Measurements from ENCODE around the gene SNRNP70. TPM values are rescaled to one million over a fixed set of nuclear protein-coding genes. Genes with fewer than 3 reads are reported as not detected.

Gene SNRNP70
- total and polyA plus RNA-seq, 10 of the 15 experiments (the other 5 are each of a cell fraction or from before 2014, with no cell fraction given) = 2.7 to 453 (median 159) TPM

DNA sequence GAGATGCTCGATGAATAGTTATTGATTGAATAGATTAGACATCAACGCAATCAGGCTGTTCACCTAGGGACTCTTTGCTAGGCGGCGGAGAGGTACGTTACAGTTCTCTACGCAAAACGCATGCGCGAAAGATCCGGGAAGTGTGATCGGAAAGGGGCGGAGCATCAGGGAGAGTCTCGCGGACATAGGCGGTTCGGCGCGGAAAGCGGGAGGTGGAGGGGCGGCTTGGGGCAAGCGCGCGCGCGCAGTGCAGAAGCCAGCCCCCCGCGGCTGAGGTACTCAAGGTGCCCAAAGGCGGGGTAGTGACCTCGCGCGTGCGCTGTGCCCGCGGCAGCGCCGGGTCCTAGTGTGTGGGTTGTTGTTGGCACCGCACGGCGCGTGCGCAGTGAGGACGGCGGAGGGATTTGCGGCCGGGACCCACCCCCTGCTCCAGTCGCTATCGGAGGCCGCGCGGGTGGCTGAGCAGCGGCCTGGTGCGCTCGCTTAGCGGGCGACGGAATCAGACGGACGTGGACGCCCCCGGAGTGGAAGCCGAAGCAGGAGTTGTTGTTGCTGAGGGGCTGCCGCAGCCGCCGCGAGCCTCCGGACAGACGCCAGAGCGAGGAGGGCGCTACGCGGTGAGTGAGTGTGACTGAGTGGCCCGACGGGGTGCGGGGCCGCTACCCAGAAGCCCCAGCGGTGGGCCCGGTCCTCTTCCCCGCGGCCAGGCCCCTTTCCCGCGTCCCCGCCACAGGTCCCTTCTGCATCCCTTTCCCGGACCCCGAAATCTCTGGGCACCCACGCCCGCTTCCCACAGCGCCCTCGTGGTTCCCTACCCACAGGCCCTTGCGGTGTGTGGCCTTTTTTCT, at the start of gene SNRNP70 (continued):
- TF ChIP-seq, protein P1, sequence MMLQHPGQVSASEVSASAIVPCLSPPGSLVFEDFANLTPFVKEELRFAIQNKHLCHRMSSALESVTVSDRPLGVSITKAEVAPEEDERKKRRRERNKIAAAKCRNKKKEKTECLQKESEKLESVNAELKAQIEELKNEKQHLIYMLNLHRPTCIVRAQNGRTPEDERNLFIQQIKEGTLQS (IDR thresholded peaks at IDR 0.05; ENCODE audit: borderline replicate concordance, extremely low read depth, low read depth, low read length) = no peak
- TF ChIP-seq PRDM15 (CRISPR knock-in tag; IDR thresholded peaks at IDR 0.05) (no peak), ZZZ3 (IDR thresholded peaks at IDR 0.05; ENCODE audit: control insufficient read depth, insufficient read length, low read depth) (no peak), SRF (IDR thresholded peaks at IDR 0.05; ENCODE audit: low read depth in 2 of 2, low read length in 2 of 2) (no peak), POLR2AphosphoS2 (IDR thresholded peaks at IDR 0.05; ENCODE audit: low read depth, low read length) (peak; percentile 79), IRF4 (IDR thresholded peaks at IDR 0.05; ENCODE audit: low read depth, low read length) (peak; percentile 50; the same call in 1 of the 2 replicates), RAD51 (IDR thresholded peaks at IDR 0.05) (no peak), MXI1 (IDR thresholded peaks at IDR 0.05; ENCODE audit: low read depth, low read length) (peak; percentile 47), NBN (IDR thresholded peaks at IDR 0.05) (peak; percentile 80), ASH2L (IDR thresholded peaks at IDR 0.05; ENCODE audit: borderline replicate concordance, low read depth) (0 out of 2 replicates have a peak, but pooled peaks have one; percentile 48)
- TF ChIP-seq, protein P2, sequence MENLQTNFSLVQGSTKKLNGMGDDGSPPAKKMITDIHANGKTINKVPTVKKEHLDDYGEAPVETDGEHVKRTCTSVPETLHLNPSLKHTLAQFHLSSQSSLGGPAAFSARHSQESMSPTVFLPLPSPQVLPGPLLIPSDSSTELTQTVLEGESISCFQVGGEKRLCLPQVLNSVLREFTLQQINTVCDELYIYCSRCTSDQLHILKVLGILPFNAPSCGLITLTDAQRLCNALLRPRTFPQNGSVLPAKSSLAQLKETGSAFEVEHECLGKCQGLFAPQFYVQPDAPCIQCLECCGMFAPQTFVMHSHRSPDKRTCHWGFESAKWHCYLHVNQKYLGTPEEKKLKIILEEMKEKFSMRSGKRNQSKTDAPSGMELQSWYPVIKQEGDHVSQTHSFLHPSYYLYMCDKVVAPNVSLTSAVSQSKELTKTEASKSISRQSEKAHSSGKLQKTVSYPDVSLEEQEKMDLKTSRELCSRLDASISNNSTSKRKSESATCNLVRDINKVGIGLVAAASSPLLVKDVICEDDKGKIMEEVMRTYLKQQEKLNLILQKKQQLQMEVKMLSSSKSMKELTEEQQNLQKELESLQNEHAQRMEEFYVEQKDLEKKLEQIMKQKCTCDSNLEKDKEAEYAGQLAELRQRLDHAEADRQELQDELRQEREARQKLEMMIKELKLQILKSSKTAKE (IDR thresholded peaks at IDR 0.05; ENCODE audit: low read depth, poor library complexity, severe bottlenecking) = no peak

Data from GM12878 (cell line).